Smooth muscle cell (in vitro differentiated cells): Measurements from ENCODE around the gene SMARCA2. TPM values are rescaled to one million over a fixed set of nuclear protein-coding genes. Genes with fewer than 3 reads are reported as not detected.

Source experiments
- DNase-seq: peaks from one replicate; lab custom pipeline; 2025; ENCODE audit not compliant: unreplicated experiment; lab: John Stamatoyannopoulos, UW
- H2AFZ ChIP-seq: fragments of 200-600 bp; sonication (generic); 2 replicates; pipeline ENCODE4 v1.6.0; 2016; ENCODE audit warnings: antibody characterized with exemption, low read depth, mild to moderate bottlenecking
- H3F3A ChIP-seq: fragments of 200-600 bp; sonication (generic); 2 replicates; pipeline ENCODE4 v1.6.0; 2017; ENCODE audit warnings: antibody characterized with exemption, low read depth
- H3K27ac ChIP-seq: fragments of 200-600 bp; sonication (generic); 2 replicates; pipeline ENCODE4 v1.5.1; 2016; ENCODE audit warnings: low read depth, mild to moderate bottlenecking
- H3K27me3 ChIP-seq: fragments of 200-600 bp; sonication (generic); 2 replicates; pipeline ENCODE4 v1.6.1; 2016; ENCODE audit warnings: low read depth, mild to moderate bottlenecking
- H3K36me3 ChIP-seq: fragments of 200-600 bp; sonication (generic); 2 replicates; pipeline ENCODE4 v1.5.1; 2016; ENCODE audit warnings: low read depth
- H3K4me1 ChIP-seq: fragments of 200-600 bp; sonication (generic); 2 replicates; pipeline ENCODE4 v1.5.1; 2016; ENCODE audit warnings: low read depth
- H3K4me2 ChIP-seq: fragments of 200-600 bp; sonication (generic); 2 replicates; pipeline ENCODE4 v1.6.0; 2016; ENCODE audit warnings: mild to moderate bottlenecking
- H3K4me3 ChIP-seq: fragments of 200-600 bp; sonication (generic); 2 replicates; pipeline ENCODE4 v1.5.1; 2016; ENCODE audit warnings: mild to moderate bottlenecking
- H3K79me2 ChIP-seq: fragments of 200-600 bp; sonication (generic); 2 replicates; pipeline ENCODE4 v1.6.0; 2016; ENCODE audit warnings: low read depth, mild to moderate bottlenecking
- H3K9ac ChIP-seq: fragments of 200-600 bp; sonication (generic); 2 replicates; pipeline ENCODE4 v1.6.0; 2016; ENCODE audit warnings: low read depth
- H3K9me3 ChIP-seq: fragments of 200-600 bp; sonication (generic); replicated peaks from 2 replicates; pipeline ENCODE4 v1.5.1; 2016; ENCODE audit warnings: low read depth
- H4K20me1 ChIP-seq: fragments of 200-600 bp; sonication (generic); 2 replicates; pipeline ENCODE4 v1.6.0; 2016; ENCODE audit warnings: low read depth
- CTCF ChIP-seq: fragments of 200-600 bp; sonication (generic); IDR thresholded peaks from 2 replicates; pipeline ENCODE4 v1.5.1; 2017; ENCODE audit warnings: borderline replicate concordance, mild to moderate bottlenecking, antibody characterized with exemption; ENCODE audit not compliant: insufficient read depth, poor library complexity, severe bottlenecking
- WGBS: methylation state at CpG from one replicate; pipeline ENCODE4 v1.1.7; 2016; ENCODE audit warnings: low lambda C conversion rate; 5-methylcytosine and 5-hydroxymethylcytosine counted together
- polyA plus RNA-seq: library from polyadenylated mRNA; unstranded; fragments of >200 nt; fragmentation: Nextera tagmentation; extraction: Ambion mirVana; gene quantifications from 2 replicates; pipeline ENCODE4 v1.2.1, GENCODE V29; 2016
- total RNA-seq: library from RNA; depleted of rRNA; stranded (reverse); fragments of >200 nt; gene quantifications from 2 replicates; pipeline ENCODE4 v1.2.3, GENCODE V29; 2014

SMARCA2 gene
- total and polyA plus RNA-seq, 2 experiments from 2014 or later: 27.7 to 61.7 TPM

- H3K36me3 ChIP-seq: no peaks in the 10 kb centered on the region
- H4K20me1 ChIP-seq: no peaks in the 10 kb centered on the region
- no peak overlapping the region for H2AFZ ChIP-seq
- no peaks in the 10 kb centered on the region for H3K9me3 ChIP-seq
- H3F3A ChIP-seq: no peaks in the 10 kb centered on the region
- H3K4me1 ChIP-seq: peaks cover 4% of the 10 kb centered on the region
- WGBS: 91% methylated on average over 2 of the region's 2 CpGs
- TF ChIP-seq CTCF: no peak
- DNase-seq: no peak
- no peak overlapping the region for H3K9ac ChIP-seq
- H3K27ac ChIP-seq: no peak overlapping the region
- no peaks in the 10 kb centered on the region for H3K27me3 ChIP-seq
- H3K4me3 ChIP-seq: no peak overlapping the region
- no peak overlapping the region for H3K4me2 ChIP-seq
- no peaks in the 10 kb centered on the region for H3K79me2 ChIP-seq
Observed at GRCh38 chr9:1997646-1998045, 17.5 kb upstream of the SMARCA2 start.

- TF ChIP-seq CTCF: no peak
Observed at GRCh38 chr9:1998111-1998510, 17.0 kb upstream of the SMARCA2 start.

GRCh38 chr9:2000314-2000713 is 14.8 kb upstream of the SMARCA2 start:
- no peaks in the 10 kb centered on the region for H3K36me3 ChIP-seq
- no peaks in the 10 kb centered on the region for H3K27me3 ChIP-seq
- no peak for TF ChIP-seq CTCF
- no peak overlapping the region for H3K4me2 ChIP-seq
- H4K20me1 ChIP-seq: no peaks in the 10 kb centered on the region
- no peaks in the 10 kb centered on the region for H3K9me3 ChIP-seq
- H3K79me2 ChIP-seq: no peaks in the 10 kb centered on the region
- H3K4me1 ChIP-seq: peaks cover 5% of the 10 kb centered on the region
- 92% methylated on average over 3 of the region's 3 CpGs for WGBS
- H3F3A ChIP-seq: no peaks in the 10 kb centered on the region
- no peak overlapping the region for H3K9ac ChIP-seq
- no peak for DNase-seq
- H3K4me3 ChIP-seq: no peak overlapping the region
- H2AFZ ChIP-seq: no peak overlapping the region
- H3K27ac ChIP-seq: no peak overlapping the region

More at GRCh38 chr9:1998111-1998510, 17.0 kb upstream of the SMARCA2 start:
- no peak overlapping the region for H2AFZ ChIP-seq
- H3K4me1 ChIP-seq: peaks cover 4% of the 10 kb centered on the region
- H3K4me2 ChIP-seq: no peak overlapping the region
- WGBS: 72% methylated on average over 2 of the region's 2 CpGs
- no peaks in the 10 kb centered on the region for H3F3A ChIP-seq
- H3K27ac ChIP-seq: no peak overlapping the region
- H3K9me3 ChIP-seq: no peaks in the 10 kb centered on the region
- no peaks in the 10 kb centered on the region for H4K20me1 ChIP-seq
- no peaks in the 10 kb centered on the region for H3K27me3 ChIP-seq
- H3K9ac ChIP-seq: no peak overlapping the region
- no peaks in the 10 kb centered on the region for H3K36me3 ChIP-seq
- no peaks in the 10 kb centered on the region for H3K79me2 ChIP-seq
- H3K4me3 ChIP-seq: no peak overlapping the region
- no peak for DNase-seq

GRCh38 chr9:2008372-2008771 is 6.8 kb upstream of the SMARCA2 start:
- Histone ChIP-seq H3K27ac (no peak overlapping the region), H3F3A (peaks cover 1% of the 10 kb centered on the region), H3K36me3 (no peaks in the 10 kb centered on the region), H3K79me2 (no peaks in the 10 kb centered on the region), H3K27me3 (no peaks in the 10 kb centered on the region), H3K4me2 (no peak overlapping the region), H3K4me1 (peaks cover 4% of the 10 kb centered on the region), H3K9ac (no peak overlapping the region), H3K4me3 (no peak overlapping the region), H3K9me3 (no peaks in the 10 kb centered on the region), H2AFZ (no peak overlapping the region), H4K20me1 (no peaks in the 10 kb centered on the region)
- 94% methylated on average over 2 of the region's 2 CpGs for WGBS
- no peak for TF ChIP-seq CTCF
- no peak for DNase-seq
